Measurements from ENCODE around the gene ASNSD1. TPM values are rescaled to one million over a fixed set of nuclear protein-coding genes. Genes with fewer than 3 reads are reported as not detected.
A peak's percentile ranks its signal among the peaks of the same experiment; 100 is the strongest.
"Not testable (repeated sequence)": the region's sequence is repeated elsewhere in the genome, so short reads cannot be mapped to it uniquely, and the experiment has no call there.

Gene ASNSD1
- total RNA-seq, 1 experiment from 2014 or later = 39.5 TPM

GRCh38 chr2:189639007-189639609 is 22.2 kb upstream of the ASNSD1 start:
- in situ Hi-C loops (cut with HindIII; ENCODE audit: low pct_unique_long_range_greater_than_20kb, low sequenced_read_pairs) = no loop called here
- no peak for DNase-seq (ENCODE audit: low read depth)

GRCh38 chr2:189641002-189641401 is 20.3 kb upstream of the ASNSD1 start:
- in situ Hi-C loops (cut with HindIII; ENCODE audit: low pct_unique_long_range_greater_than_20kb, low sequenced_read_pairs) = no loop called here
- no peak for DNase-seq (ENCODE audit: low read depth)

- DNase-seq (ENCODE audit: low read depth) = no peak
- in situ Hi-C loops (cut with HindIII; ENCODE audit: low pct_unique_long_range_greater_than_20kb, low sequenced_read_pairs) = no loop called here
These were observed 19.7 kb upstream of the ASNSD1 start for GRCh38 chr2:189641590-189641989.

GRCh38 chr2:189646521-189646920 is 14.7 kb upstream of the ASNSD1 start:
- in situ Hi-C loops (cut with HindIII; ENCODE audit: low pct_unique_long_range_greater_than_20kb, low sequenced_read_pairs) = no loop called here
- DNase-seq (ENCODE audit: low read depth) = no peak

GRCh38 chr2:189648846-189649509 is 12.3 kb upstream of the ASNSD1 start:
- in situ Hi-C loops (cut with HindIII; ENCODE audit: low pct_unique_long_range_greater_than_20kb, low sequenced_read_pairs) = no loop called here
- no peak for DNase-seq (ENCODE audit: low read depth)

GRCh38 chr2:189651284-189651683 is 10.0 kb upstream of the ASNSD1 start:
- in situ Hi-C loops (cut with HindIII; ENCODE audit: low pct_unique_long_range_greater_than_20kb, low sequenced_read_pairs) = no loop called here
- no peak for DNase-seq (ENCODE audit: low read depth)

- DNase-seq (ENCODE audit: low read depth); in situ Hi-C loops (cut with HindIII; ENCODE audit: low pct_unique_long_range_greater_than_20kb, low sequenced_read_pairs): not testable (repeated sequence)
These were observed 7.8 kb upstream of the ASNSD1 start for GRCh38 chr2:189653464-189653863.

GRCh38 chr2:189654641-189655040 is 6.6 kb upstream of the ASNSD1 start:
- in situ Hi-C loops (cut with HindIII; ENCODE audit: low pct_unique_long_range_greater_than_20kb, low sequenced_read_pairs) = no loop called here
- no peak for DNase-seq (ENCODE audit: low read depth)

- no peak for DNase-seq (ENCODE audit: low read depth)
- in situ Hi-C loops (cut with HindIII; ENCODE audit: low pct_unique_long_range_greater_than_20kb, low sequenced_read_pairs) = no loop called here
These were observed 3.4 kb upstream of the ASNSD1 start for GRCh38 chr2:189657867-189658266.

GRCh38 chr2:189658306-189659212 is 2.7 kb upstream of the ASNSD1 start:
- in situ Hi-C loops (cut with HindIII; ENCODE audit: low pct_unique_long_range_greater_than_20kb, low sequenced_read_pairs) = no loop called here
- DNase-seq (ENCODE audit: low read depth) = no peak

- in situ Hi-C loops (cut with HindIII; ENCODE audit: low pct_unique_long_range_greater_than_20kb, low sequenced_read_pairs) = no loop called here
- peak; percentile 24 for DNase-seq (ENCODE audit: low read depth)
These were observed 1.5 kb upstream of the ASNSD1 start for GRCh38 chr2:189659734-189660133.

GRCh38 chr2:189660803-189661147 is 484 bp upstream of the ASNSD1 start:
- in situ Hi-C loops (cut with HindIII; ENCODE audit: low pct_unique_long_range_greater_than_20kb, low sequenced_read_pairs) = no loop called here

GRCh38 chr2:189661957-189662321 is 680 bp downstream of the ASNSD1 start:
- no peak for DNase-seq (ENCODE audit: low read depth)
- in situ Hi-C loops (cut with HindIII; ENCODE audit: low pct_unique_long_range_greater_than_20kb, low sequenced_read_pairs) = no loop called here

More at GRCh38 chr2:189660803-189661147, 484 bp upstream of the ASNSD1 start:
- DNase-seq (ENCODE audit: low read depth) = no peak

GRCh38 chr2:189662669-189663226 is 1.5 kb downstream of the ASNSD1 start:
- no peak for DNase-seq (ENCODE audit: low read depth)
- in situ Hi-C loops (cut with HindIII; ENCODE audit: low pct_unique_long_range_greater_than_20kb, low sequenced_read_pairs) = no loop called here

- in situ Hi-C loops (cut with HindIII; ENCODE audit: low pct_unique_long_range_greater_than_20kb, low sequenced_read_pairs); DNase-seq (ENCODE audit: low read depth): not testable (repeated sequence)
These were observed 2.1 kb downstream of the ASNSD1 start for GRCh38 chr2:189663319-189663718.

GRCh38 chr2:189669913-189670312 is 8.7 kb downstream of the ASNSD1 start:
- in situ Hi-C loops (cut with HindIII; ENCODE audit: low pct_unique_long_range_greater_than_20kb, low sequenced_read_pairs) = no loop called here
- DNase-seq (ENCODE audit: low read depth) = no peak

- DNase-seq (ENCODE audit: low read depth) = no peak
- in situ Hi-C loops (cut with HindIII; ENCODE audit: low pct_unique_long_range_greater_than_20kb, low sequenced_read_pairs) = no loop called here
These were observed 12.6 kb downstream of the ASNSD1 start for GRCh38 chr2:189673661-189674373.

GRCh38 chr2:189674374-189675112 is 13.3 kb downstream of the ASNSD1 start, which contains the start of gene ANKAR:
ANKAR (plus strand) TSS chr2:189674670; CDS start chr2:189676491, 1,821 bp downstream.
- in situ Hi-C loops (cut with HindIII; ENCODE audit: low pct_unique_long_range_greater_than_20kb, low sequenced_read_pairs) = no loop called here
- peak; percentile 88 for DNase-seq (ENCODE audit: low read depth)

Measured in Caki2 (cell line).